ENCODE results near the gene LRP2BP. TPM values are rescaled to one million over a fixed set of nuclear protein-coding genes. Genes with fewer than 3 reads are reported as not detected.

LRP2BP gene
- total RNA-seq, 3 donors from 2014 or later (not counting 1 experiment from before 2014, with no cell fraction given): 1.7 to 2.4 (median 2.2) TPM

DNA sequence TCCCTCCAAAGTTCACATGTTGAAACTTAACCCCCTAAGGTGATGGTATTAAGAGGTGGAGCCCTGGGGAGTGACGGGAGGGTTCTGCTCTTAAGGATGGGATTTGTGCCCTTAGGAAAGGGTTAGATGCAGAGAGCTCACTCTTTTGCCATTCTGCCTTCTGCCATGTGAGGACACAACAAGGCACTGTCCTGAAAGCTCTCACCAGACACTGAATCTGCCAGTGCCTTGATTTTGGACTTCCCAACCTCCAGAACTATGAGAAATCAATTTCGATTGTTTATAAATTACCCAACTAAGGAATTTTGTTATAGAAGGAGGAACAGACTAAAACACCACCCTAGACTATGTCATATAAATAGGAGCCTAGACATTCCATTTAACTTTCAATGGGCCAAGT, 11.7 kb downstream of the LRP2BP start:
- TF ChIP-seq, protein P1, sequence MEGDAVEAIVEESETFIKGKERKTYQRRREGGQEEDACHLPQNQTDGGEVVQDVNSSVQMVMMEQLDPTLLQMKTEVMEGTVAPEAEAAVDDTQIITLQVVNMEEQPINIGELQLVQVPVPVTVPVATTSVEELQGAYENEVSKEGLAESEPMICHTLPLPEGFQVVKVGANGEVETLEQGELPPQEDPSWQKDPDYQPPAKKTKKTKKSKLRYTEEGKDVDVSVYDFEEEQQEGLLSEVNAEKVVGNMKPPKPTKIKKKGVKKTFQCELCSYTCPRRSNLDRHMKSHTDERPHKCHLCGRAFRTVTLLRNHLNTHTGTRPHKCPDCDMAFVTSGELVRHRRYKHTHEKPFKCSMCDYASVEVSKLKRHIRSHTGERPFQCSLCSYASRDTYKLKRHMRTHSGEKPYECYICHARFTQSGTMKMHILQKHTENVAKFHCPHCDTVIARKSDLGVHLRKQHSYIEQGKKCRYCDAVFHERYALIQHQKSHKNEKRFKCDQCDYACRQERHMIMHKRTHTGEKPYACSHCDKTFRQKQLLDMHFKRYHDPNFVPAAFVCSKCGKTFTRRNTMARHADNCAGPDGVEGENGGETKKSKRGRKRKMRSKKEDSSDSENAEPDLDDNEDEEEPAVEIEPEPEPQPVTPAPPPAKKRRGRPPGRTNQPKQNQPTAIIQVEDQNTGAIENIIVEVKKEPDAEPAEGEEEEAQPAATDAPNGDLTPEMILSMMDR (IDR thresholded peaks at IDR 0.05): no peak
- intact Hi-C loops (cut with micrococcal nuclease): no loop called here
- WGBS (ENCODE audit: insufficient coverage): 100% methylated on average over 1 of the region's 2 CpGs
- no peak overlapping the region for H3K4me3 Mint-ChIP-seq
- no peaks in the 10 kb centered on the region for H3K36me3 Mint-ChIP-seq
- peaks cover 10 to 11% of the 10 kb centered on the region in 2 donors for H3K4me1 Mint-ChIP-seq
- H3K27me3 Mint-ChIP-seq (ENCODE audit: low read depth in 2 of 2): peaks cover 26 to 39% of the 10 kb centered on the region in 2 donors
- Histone ChIP-seq H3K4me3 (ENCODE audit: low read length) (no peak overlapping the region), H3K9me3 (ENCODE audit: control insufficient read depth, insufficient read depth, low read length) (no peaks in the 10 kb centered on the region), H3K27ac (ENCODE audit: low read length) (no peak overlapping the region), H3K36me3 (ENCODE audit: control insufficient read depth, insufficient read depth, low read length) (no peaks in the 10 kb centered on the region), H3K27me3 (ENCODE audit: control insufficient read depth, insufficient read depth, low read length) (peaks cover 2% of the 10 kb centered on the region), H3K4me1 (ENCODE audit: control insufficient read depth, insufficient read depth, low read length) (peaks cover 3% of the 10 kb centered on the region)
- ATAC-seq (no peak), DNase-seq (no peak)
- no peaks in the 10 kb centered on the region for H3K9me3 Mint-ChIP-seq
- H3K27ac Mint-ChIP-seq: no peak overlapping the region

DNA sequence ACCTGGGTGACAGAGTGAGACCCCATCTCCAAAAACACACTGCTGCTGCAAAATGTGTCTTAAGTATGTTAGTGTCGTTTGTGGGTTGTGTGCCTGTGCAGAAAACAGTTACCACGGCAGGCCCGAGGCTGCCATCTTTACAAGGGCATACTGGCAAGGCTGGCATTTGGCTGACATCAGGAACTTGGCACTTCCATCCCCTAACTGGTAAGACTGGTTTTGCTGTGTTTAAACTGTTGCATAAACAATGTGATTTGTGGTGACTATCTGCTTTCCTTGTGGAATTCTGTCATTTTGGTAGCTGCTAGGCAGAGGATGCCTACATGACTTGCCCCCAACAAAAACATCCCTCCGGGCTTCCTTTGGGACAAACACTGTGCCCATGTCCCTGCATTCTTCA, 12.3 kb downstream of the LRP2BP start:
- Mint-ChIP-seq H3K27ac (no peak overlapping the region), H3K36me3 (no peaks in the 10 kb centered on the region), H3K27me3 (ENCODE audit: low read depth in 2 of 2) (peaks cover 26 to 39% of the 10 kb centered on the region in 2 donors), H3K4me1 (peaks cover 10 to 11% of the 10 kb centered on the region in 2 donors), H3K9me3 (no peaks in the 10 kb centered on the region), H3K4me3 (no peak overlapping the region)
- Histone ChIP-seq H3K27me3 (ENCODE audit: control insufficient read depth, insufficient read depth, low read length) (peaks cover 2% of the 10 kb centered on the region), H3K4me1 (ENCODE audit: control insufficient read depth, insufficient read depth, low read length) (peaks cover 3% of the 10 kb centered on the region), H3K4me3 (ENCODE audit: low read length) (no peak overlapping the region), H3K36me3 (ENCODE audit: control insufficient read depth, insufficient read depth, low read length) (no peaks in the 10 kb centered on the region), H3K27ac (ENCODE audit: low read length) (no peak overlapping the region), H3K9me3 (ENCODE audit: control insufficient read depth, insufficient read depth, low read length) (no peaks in the 10 kb centered on the region)
- ATAC-seq: no peak
- 96% methylated on average over 4 of the region's 4 CpGs for WGBS (ENCODE audit: insufficient coverage)
- no peak for DNase-seq
- TF ChIP-seq, protein P1 (IDR thresholded peaks at IDR 0.05): no peak
- intact Hi-C loops (cut with micrococcal nuclease): no loop called here

DNA sequence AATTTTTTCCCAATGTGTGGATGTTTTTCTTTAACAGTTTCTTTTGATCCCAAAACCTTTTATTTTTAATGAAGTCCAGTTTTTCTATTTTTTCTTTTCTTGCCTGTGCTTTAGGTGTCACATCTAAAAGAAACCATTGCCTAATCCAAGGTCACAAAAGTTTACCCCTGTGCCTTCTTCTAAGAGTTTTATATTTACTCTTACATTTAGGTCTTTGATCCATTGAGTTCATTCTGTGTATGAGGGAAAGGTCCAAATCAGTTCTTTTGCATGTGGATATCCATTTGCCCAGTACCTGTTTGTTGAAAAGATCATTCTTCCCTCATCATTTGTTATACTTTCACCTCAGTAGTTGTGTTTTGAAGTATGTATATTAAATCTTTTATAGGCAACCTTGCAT, 13.0 kb downstream of the LRP2BP start:
- no peaks in the 10 kb centered on the region for H3K36me3 ChIP-seq (ENCODE audit: control insufficient read depth, insufficient read depth, low read length)
- no peak for DNase-seq
- Mint-ChIP-seq H3K4me3 (no peak overlapping the region), H3K27ac (no peak overlapping the region), H3K36me3 (no peaks in the 10 kb centered on the region), H3K27me3 (ENCODE audit: low read depth in 2 of 2) (peaks cover 23 to 39% of the 10 kb centered on the region in 2 donors), H3K9me3 (no peaks in the 10 kb centered on the region), H3K4me1 (peaks cover 10 to 11% of the 10 kb centered on the region in 2 donors)
- no peak for ATAC-seq
- TF ChIP-seq, protein P1 (IDR thresholded peaks at IDR 0.05): no peak
- no peaks in the 10 kb centered on the region for H3K9me3 ChIP-seq (ENCODE audit: control insufficient read depth, insufficient read depth, low read length)
- H3K27me3 ChIP-seq (ENCODE audit: control insufficient read depth, insufficient read depth, low read length): peaks cover 2% of the 10 kb centered on the region
- intact Hi-C loops (cut with micrococcal nuclease): no loop called here
- H3K4me1 ChIP-seq (ENCODE audit: control insufficient read depth, insufficient read depth, low read length): peaks cover 3% of the 10 kb centered on the region
- H3K27ac ChIP-seq (ENCODE audit: low read length): no peak overlapping the region
- no peak overlapping the region for H3K4me3 ChIP-seq (ENCODE audit: low read length)

All from natural killer cell (primary cell).